CD14-positive monocyte (primary cell): ENCODE results near the gene SLC24A3. TPM values are rescaled to one million over a fixed set of nuclear protein-coding genes. Genes with fewer than 3 reads are reported as not detected.
A peak's percentile ranks its signal among the peaks of the same experiment; 100 is the strongest.

ENCODE experiments used
- DNase-seq, 3 donors: peaks; one replicate each; pipeline ENCODE4 v3.0.0-alpha.2; 2011 to 2022
- H2AFZ ChIP-seq: 2 replicates; pipeline ENCODE4 v1.6.0; 2012; ENCODE audit warnings: mild to moderate bottlenecking, low read depth, low read length, inconsistent platforms; ENCODE audit not compliant: insufficient read depth, poor library complexity, severe bottlenecking
- H3K27ac ChIP-seq, 2 donors: 1 replicate in 1 of 2; 2 replicates in 1 of 2; pipeline ENCODE4 v1.5.1; 2012 to 2013; ENCODE audit warnings: low read length in 2 of 2, control low read depth in 1 of 2, inconsistent platforms in 1 of 2, low read depth in 1 of 2, mild to moderate bottlenecking in 1 of 2
- H3K27me3 ChIP-seq, 2 donors: one replicate each; pipeline versions ENCODE4 v1.6.0 to v1.6.1; 2011 to 2013; ENCODE audit warnings: low read length in 2 of 2; ENCODE audit not compliant: control insufficient read depth in 2 of 2, insufficient read depth in 2 of 2
- H3K36me3 ChIP-seq, 2 donors: replicated peaks in 1 of 2; 1 replicate in 1 of 2; 2 replicates in 1 of 2; pipeline versions ENCODE4 v1.5.1 to v1.6.1; 2012 to 2013; ENCODE audit warnings: low read length in 2 of 2, control low read depth in 1 of 2, inconsistent platforms in 1 of 2, mild to moderate bottlenecking in 1 of 2; ENCODE audit not compliant: insufficient read depth in 2 of 2, control insufficient read depth in 1 of 2
- H3K4me1 ChIP-seq, 2 donors: 1 replicate in 1 of 2; 2 replicates in 1 of 2; pipeline versions ENCODE4 v1.5.1 to v1.6.1; 2012 to 2013; ENCODE audit warnings: low read length in 2 of 2, control low read depth in 1 of 2, inconsistent platforms in 1 of 2, mild to moderate bottlenecking in 1 of 2, moderate library complexity in 1 of 2; ENCODE audit not compliant: insufficient read depth in 2 of 2, control insufficient read depth in 1 of 2
- H3K4me2 ChIP-seq: replicated peaks from 2 replicates; pipeline ENCODE3; 2012; ENCODE audit warnings: low read length, moderate library complexity, mild to moderate bottlenecking; ENCODE audit not compliant: poor library complexity, severe bottlenecking; ENCODE audit errors: extremely low read depth
- H3K4me3 ChIP-seq, 3 experiments: fragments of 200-600 bp in 1 of 3; sonication (generic) in 1 of 3; replicated peaks in 1 of 3; 1 replicate in 2 of 3; 2 replicates in 1 of 3; pipeline ENCODE4 v1.5.1; 2011 to 2013; ENCODE audit warnings: low read length in 3 of 3, mild to moderate bottlenecking in 3 of 3, control low read depth in 2 of 3, low read depth in 2 of 3, inconsistent platforms in 1 of 3, moderate library complexity in 1 of 3
- H3K79me2 ChIP-seq: 2 replicates; pipeline ENCODE4 v1.6.0; 2012; ENCODE audit warnings: mild to moderate bottlenecking, control low read depth, inconsistent platforms, low read length, moderate library complexity; ENCODE audit not compliant: insufficient read depth
- H3K9ac ChIP-seq: 2 replicates; pipeline ENCODE4 v1.6.0; 2017; ENCODE audit warnings: low read length, mild to moderate bottlenecking; ENCODE audit not compliant: insufficient read depth, poor library complexity, severe bottlenecking
- H3K9me3 ChIP-seq, 2 donors: replicated peaks in 1 of 2; 1 replicate in 1 of 2; 2 replicates in 1 of 2; pipeline versions ENCODE4 v1.5.1 to v1.6.1; 2012 to 2013; ENCODE audit warnings: low read length in 2 of 2, control low read depth in 1 of 2; ENCODE audit not compliant: control insufficient read depth in 1 of 2, insufficient read depth in 1 of 2
- H4K20me1 ChIP-seq: 2 replicates; pipeline ENCODE4 v1.6.0; 2012; ENCODE audit warnings: mild to moderate bottlenecking, low read length, control low read depth, moderate library complexity; ENCODE audit not compliant: insufficient read depth
- H3K27ac Mint-ChIP-seq, 7 donors: one replicate each; pipeline ENCODE4 v1.8.0; 2020; ENCODE audit warnings: mild to moderate bottlenecking in 7 of 7, mixed read lengths in 7 of 7, moderate library complexity in 6 of 7, inconsistent platforms in 2 of 7
- H3K27me3 Mint-ChIP-seq, 3 donors: one replicate each; pipeline ENCODE4 v1.8.0; 2021 to 2022; ENCODE audit warnings: low read depth in 3 of 3, mild to moderate bottlenecking in 3 of 3, mixed read lengths in 3 of 3, moderate library complexity in 3 of 3, inconsistent platforms in 1 of 3
- H3K36me3 Mint-ChIP-seq, 2 donors: one replicate each; pipeline ENCODE4 v1.8.0; 2020; ENCODE audit warnings: mixed read lengths in 2 of 2, inconsistent platforms in 1 of 2, mild to moderate bottlenecking in 1 of 2
- H3K4me1 Mint-ChIP-seq: one replicate; pipeline ENCODE4 v1.8.0; 2020; ENCODE audit warnings: mild to moderate bottlenecking, mixed read lengths
- H3K4me3 Mint-ChIP-seq, 2 donors: one replicate each; pipeline ENCODE4 v1.8.0; 2020; ENCODE audit warnings: mild to moderate bottlenecking in 2 of 2, mixed read lengths in 2 of 2, moderate library complexity in 1 of 2
- H3K9me3 Mint-ChIP-seq, 7 donors: one replicate each; pipeline ENCODE4 v1.8.0; 2020 to 2022; ENCODE audit warnings: mixed read lengths in 7 of 7, mild to moderate bottlenecking in 6 of 7, moderate library complexity in 6 of 7, inconsistent platforms in 2 of 7
- WGBS: methylation state at CpG from one replicate; pipeline ENCODE4 v1.1.5; 2013; ENCODE audit warnings: missing lambda C conversion rate; ENCODE audit not compliant: insufficient coverage; 5-methylcytosine and 5-hydroxymethylcytosine counted together
- intact Hi-C, 2 donors: fragments of 100-400 bp; cut with micrococcal nuclease; formaldehyde crosslinking; loops; one replicate each; pipeline versions ENCODE4 v1.15.0 to v1.15.1; 2023
- polyA plus RNA-seq, 3 donors: library from polyadenylated mRNA; depleted of rRNA in 1 of 3; unstranded in 2 of 3; stranded (reverse) in 1 of 3; fragments of 300-500 nt in 2 of 3; fragments of >200 nt in 1 of 3; fragmentation: Illumina TruSeq in 2 of 3; gene quantifications; 1 replicate in 2 of 3; 2 replicates in 1 of 3; pipeline ENCODE4 v1.2.3, GENCODE V29; 2012 to 2021
- TF ChIP-seq, protein P1 (sequence below): fragments of 200-600 bp; IDR thresholded peaks from one replicate; pipeline ENCODE4 v1.8.0; 2022; ENCODE audit warnings: antibody characterized with exemption, mild to moderate bottlenecking

SLC24A3 gene
- polyA plus RNA-seq, 3 donors: 0.04 to 0.08 TPM; not detected in 1

DNA sequence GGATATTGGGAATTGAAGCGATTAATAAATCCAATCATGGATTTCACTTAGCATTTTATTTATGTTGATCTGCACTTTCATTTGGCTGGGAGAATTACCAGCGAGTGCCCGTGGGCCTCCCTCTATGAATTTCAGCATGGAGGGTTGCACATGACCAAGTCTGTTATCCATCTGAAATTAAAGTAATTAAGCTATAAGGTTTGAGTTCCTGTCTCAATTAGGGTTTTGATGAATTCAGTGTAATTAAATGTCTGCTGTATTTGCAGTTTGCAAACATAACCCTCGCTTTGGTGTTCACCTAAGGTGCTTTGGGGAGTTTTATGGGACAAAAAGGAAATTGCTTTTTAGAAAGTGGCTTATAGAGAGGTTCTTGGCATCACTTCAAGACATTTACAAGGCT, 375.8 kb downstream of the SLC24A3 start:
- Histone ChIP-seq H2AFZ (no peak overlapping the region), H3K36me3 (no peaks in the 10 kb centered on the region), H3K79me2 (no peaks in the 10 kb centered on the region), H3K4me1 (no peaks in the 10 kb centered on the region), H3K27ac (no peak overlapping the region), H3K9me3 (no peaks in the 10 kb centered on the region), H3K4me3 (no peak overlapping the region), H3K27me3 (no peaks in the 10 kb centered on the region), H3K9ac (no peak overlapping the region), H3K4me2 (no peak overlapping the region), H4K20me1 (no peaks in the 10 kb centered on the region)
- TF ChIP-seq, protein P1, sequence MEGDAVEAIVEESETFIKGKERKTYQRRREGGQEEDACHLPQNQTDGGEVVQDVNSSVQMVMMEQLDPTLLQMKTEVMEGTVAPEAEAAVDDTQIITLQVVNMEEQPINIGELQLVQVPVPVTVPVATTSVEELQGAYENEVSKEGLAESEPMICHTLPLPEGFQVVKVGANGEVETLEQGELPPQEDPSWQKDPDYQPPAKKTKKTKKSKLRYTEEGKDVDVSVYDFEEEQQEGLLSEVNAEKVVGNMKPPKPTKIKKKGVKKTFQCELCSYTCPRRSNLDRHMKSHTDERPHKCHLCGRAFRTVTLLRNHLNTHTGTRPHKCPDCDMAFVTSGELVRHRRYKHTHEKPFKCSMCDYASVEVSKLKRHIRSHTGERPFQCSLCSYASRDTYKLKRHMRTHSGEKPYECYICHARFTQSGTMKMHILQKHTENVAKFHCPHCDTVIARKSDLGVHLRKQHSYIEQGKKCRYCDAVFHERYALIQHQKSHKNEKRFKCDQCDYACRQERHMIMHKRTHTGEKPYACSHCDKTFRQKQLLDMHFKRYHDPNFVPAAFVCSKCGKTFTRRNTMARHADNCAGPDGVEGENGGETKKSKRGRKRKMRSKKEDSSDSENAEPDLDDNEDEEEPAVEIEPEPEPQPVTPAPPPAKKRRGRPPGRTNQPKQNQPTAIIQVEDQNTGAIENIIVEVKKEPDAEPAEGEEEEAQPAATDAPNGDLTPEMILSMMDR: no peak
- no peak for DNase-seq
- H3K9me3 Mint-ChIP-seq: peaks cover 0 to 1% (median 0%) of the 10 kb centered on the region in 7 donors
- no peak overlapping the region for H3K4me3 Mint-ChIP-seq
- peaks cover 0 to 2% (median 0%) of the 10 kb centered on the region in 3 donors for H3K27me3 Mint-ChIP-seq
- 96% methylated on average over 3 of the region's 4 CpGs for WGBS
- intact Hi-C loops: no loop called here
- no peak overlapping the region for H3K27ac Mint-ChIP-seq
- H3K36me3 Mint-ChIP-seq: no peaks in the 10 kb centered on the region
- no peaks in the 10 kb centered on the region for H3K4me1 Mint-ChIP-seq

DNA sequence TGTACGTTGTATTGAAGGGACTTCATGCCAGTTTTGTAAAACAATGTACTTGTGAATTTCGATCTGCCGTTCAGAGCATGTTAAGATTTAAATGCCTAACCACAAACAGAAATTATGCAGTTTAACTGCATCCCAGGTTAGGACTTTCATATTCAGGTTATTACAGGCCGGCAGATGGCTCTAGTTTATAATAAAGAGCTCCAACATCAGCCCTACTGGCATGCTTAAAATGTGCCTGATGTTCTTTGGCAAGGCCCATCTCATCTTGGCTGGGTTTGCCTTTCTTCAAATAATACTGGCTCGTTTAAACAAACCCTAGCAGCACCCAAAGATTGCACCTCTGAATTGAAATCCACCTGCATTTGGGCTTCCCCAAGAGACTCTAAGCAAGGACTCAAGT, 376.3 kb downstream of the SLC24A3 start:
- no peaks in the 10 kb centered on the region for H3K27me3 ChIP-seq
- Mint-ChIP-seq H3K36me3 (no peaks in the 10 kb centered on the region), H3K9me3 (peaks cover 0 to 1% (median 0%) of the 10 kb centered on the region in 7 donors), H3K4me1 (no peaks in the 10 kb centered on the region), H3K4me3 (no peak overlapping the region), H3K27me3 (peaks cover 0 to 2% (median 0%) of the 10 kb centered on the region in 3 donors), H3K27ac (peak overlapping the region in 1 of 7 donors; percentile 44)
- H2AFZ ChIP-seq: no peak overlapping the region
- TF ChIP-seq, protein P1: no peak
- no peaks in the 10 kb centered on the region for H4K20me1 ChIP-seq
- H3K27ac ChIP-seq: no peak overlapping the region
- H3K4me1 ChIP-seq: no peaks in the 10 kb centered on the region
- H3K4me2 ChIP-seq: no peak overlapping the region
- intact Hi-C loops: no loop called here
- H3K9me3 ChIP-seq: no peaks in the 10 kb centered on the region
- no peaks in the 10 kb centered on the region for H3K79me2 ChIP-seq
- H3K4me3 ChIP-seq: no peak overlapping the region
- no peak for DNase-seq
- no peak overlapping the region for H3K9ac ChIP-seq
- H3K36me3 ChIP-seq: no peaks in the 10 kb centered on the region
- 87% methylated on average over 3 of the region's 5 CpGs for WGBS
